Measurements from ENCODE around the gene POLG2. TPM values are rescaled to one million over a fixed set of nuclear protein-coding genes. Genes with fewer than 3 reads are reported as not detected.
A peak's percentile ranks its signal among the peaks of the same experiment; 100 is the strongest.

The POLG2 gene
- polyA plus RNA-seq, 1 donor (not counting 4 experiments of a cell fraction or from before 2014, with no cell fraction given), result 14.0 TPM

DNA sequence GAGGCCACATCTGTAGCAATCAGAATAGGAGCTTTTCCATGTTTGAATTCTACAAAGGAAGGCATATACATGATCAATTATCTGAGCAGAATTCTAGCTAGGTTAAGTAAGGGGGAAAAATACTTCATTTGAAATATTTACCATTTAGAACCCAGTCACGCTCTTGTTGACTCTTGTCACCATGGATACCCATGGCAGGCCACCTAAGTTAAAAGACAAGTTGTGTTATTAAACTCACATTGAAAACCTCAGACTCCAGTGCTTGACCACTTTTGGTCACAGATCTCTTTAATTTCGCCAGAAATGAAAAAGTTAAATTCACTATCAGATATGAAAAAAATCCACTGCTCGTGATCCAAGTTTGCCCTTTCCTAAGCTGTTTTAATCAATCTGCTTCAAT, 5.2 kb upstream of the POLG2 start:
- no peaks in the 10 kb centered on the region for H3K9me1 ChIP-seq (ENCODE audit: control insufficient read depth, extremely low read depth, insufficient read depth, low read length)
- no peaks in the 10 kb centered on the region for H3K9me3 ChIP-seq (ENCODE audit: control insufficient read depth, low read depth, low read length)
- TF ChIP-seq, protein P1, sequence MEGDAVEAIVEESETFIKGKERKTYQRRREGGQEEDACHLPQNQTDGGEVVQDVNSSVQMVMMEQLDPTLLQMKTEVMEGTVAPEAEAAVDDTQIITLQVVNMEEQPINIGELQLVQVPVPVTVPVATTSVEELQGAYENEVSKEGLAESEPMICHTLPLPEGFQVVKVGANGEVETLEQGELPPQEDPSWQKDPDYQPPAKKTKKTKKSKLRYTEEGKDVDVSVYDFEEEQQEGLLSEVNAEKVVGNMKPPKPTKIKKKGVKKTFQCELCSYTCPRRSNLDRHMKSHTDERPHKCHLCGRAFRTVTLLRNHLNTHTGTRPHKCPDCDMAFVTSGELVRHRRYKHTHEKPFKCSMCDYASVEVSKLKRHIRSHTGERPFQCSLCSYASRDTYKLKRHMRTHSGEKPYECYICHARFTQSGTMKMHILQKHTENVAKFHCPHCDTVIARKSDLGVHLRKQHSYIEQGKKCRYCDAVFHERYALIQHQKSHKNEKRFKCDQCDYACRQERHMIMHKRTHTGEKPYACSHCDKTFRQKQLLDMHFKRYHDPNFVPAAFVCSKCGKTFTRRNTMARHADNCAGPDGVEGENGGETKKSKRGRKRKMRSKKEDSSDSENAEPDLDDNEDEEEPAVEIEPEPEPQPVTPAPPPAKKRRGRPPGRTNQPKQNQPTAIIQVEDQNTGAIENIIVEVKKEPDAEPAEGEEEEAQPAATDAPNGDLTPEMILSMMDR (optimal IDR thresholded peaks at IDR 0.05 in 1 of 3, IDR thresholded peaks at IDR 0.05 in 1 of 3, conservative IDR thresholded peaks at IDR 0.05 in 1 of 3; ENCODE audit: extremely low read depth in 1 of 3, insufficient read depth in 2 of 3, low read length in 3 of 3), result no peak
- no peak for TF ChIP-seq EZH2 (IDR thresholded peaks at IDR 0.05; ENCODE audit: low read length)
- no peak overlapping the region for H3K4me3 ChIP-seq (ENCODE audit: control insufficient read depth in 2 of 3, extremely low read depth in 1 of 3, insufficient read depth in 2 of 3, low read depth in 1 of 3, low read length in 3 of 3)
- H3K36me3 ChIP-seq (ENCODE audit: control insufficient read depth in 2 of 2, extremely low read depth in 1 of 2, insufficient read depth in 2 of 2, low read length in 2 of 2), result peaks cover 17 to 55% of the 10 kb centered on the region in 2 experiments
- peaks cover 43% of the 10 kb centered on the region for H4K20me1 ChIP-seq (ENCODE audit: control insufficient read depth, extremely low read depth, insufficient read depth, low read length)
- no peak for FAIRE-seq
- peak overlapping the region; percentile 40 for H3K9ac ChIP-seq (ENCODE audit: control insufficient read depth, extremely low read depth, insufficient read depth, low read length)
- no peak overlapping the region for H2AFZ ChIP-seq (ENCODE audit: control insufficient read depth, low read length)
- H3K79me2 ChIP-seq (ENCODE audit: control insufficient read depth, insufficient read depth, low read length), result peaks cover 64% of the 10 kb centered on the region
- dilution Hi-C loops (cut with MboI; ENCODE audit: extremely low pct_ligation_motif_present, low sequenced_read_pairs), result no loop called here
- peaks cover 77% of the 10 kb centered on the region for H3K4me1 ChIP-seq (ENCODE audit: control insufficient read depth, extremely low read depth, insufficient read depth, low read length)
- no peak for DNase-seq (ENCODE audit: low read depth, low spot score)
- peak overlapping the region; percentile 29 for H3K27ac ChIP-seq (ENCODE audit: control insufficient read depth, insufficient read depth, low read length)
- H3K27me3 ChIP-seq (ENCODE audit: control insufficient read depth, extremely low read depth, insufficient read depth, low read length), result no peaks in the 10 kb centered on the region
- peak overlapping the region; percentile 4 for H3K4me2 ChIP-seq (ENCODE audit: control insufficient read depth, extremely low read depth, insufficient read depth, low read depth, low read length)

DNA sequence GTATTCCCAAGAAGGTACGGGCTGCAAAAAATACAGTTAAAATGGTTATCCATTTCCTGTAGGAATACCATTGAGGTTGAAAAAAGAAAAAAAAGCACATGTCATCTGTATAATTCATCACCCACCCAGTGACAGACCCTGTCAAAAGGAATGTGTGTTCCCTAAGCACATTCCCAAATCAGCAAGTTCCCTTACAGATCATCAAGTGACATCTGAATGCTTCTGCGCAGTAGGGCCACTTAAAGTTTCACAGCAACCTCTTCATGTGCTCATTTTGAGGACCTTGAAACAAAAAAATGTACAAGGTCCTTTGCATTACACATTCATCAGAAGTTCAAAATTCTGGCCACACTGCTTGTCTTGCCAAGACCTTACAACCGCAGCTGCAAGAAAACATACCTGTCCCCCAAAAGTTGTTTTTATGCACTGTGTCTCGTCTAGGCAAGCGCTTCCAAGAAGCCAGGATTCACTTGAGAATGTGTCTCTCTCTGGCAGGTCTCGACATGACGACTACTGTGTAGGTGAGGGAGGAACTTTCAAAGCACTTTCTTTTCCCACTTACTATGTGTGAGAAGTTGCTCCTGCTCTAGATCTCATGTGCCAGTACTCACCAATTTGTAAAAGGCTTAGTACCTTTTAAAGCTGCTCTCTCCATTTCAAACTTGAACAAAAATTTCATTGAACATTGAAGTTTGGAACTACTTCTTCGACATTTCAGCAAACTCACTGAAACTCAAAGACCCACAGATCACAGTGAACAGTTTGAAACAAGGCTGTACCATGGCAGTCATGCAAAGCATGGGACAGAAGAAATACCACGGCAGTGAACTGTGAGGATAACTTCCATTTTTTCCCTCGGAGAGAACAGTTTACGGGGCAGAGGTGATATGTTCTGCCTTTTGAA, 4.3 kb upstream of the POLG2 start:
- peak overlapping the region; percentile 40 for H3K9ac ChIP-seq (ENCODE audit: control insufficient read depth, extremely low read depth, insufficient read depth, low read length)
- TF ChIP-seq EZH2 (IDR thresholded peaks at IDR 0.05; ENCODE audit: low read length), result no peak
- TF ChIP-seq, protein P1 (optimal IDR thresholded peaks at IDR 0.05 in 1 of 3, IDR thresholded peaks at IDR 0.05 in 1 of 3, conservative IDR thresholded peaks at IDR 0.05 in 1 of 3; ENCODE audit: extremely low read depth in 1 of 3, insufficient read depth in 2 of 3, low read length in 3 of 3), result no peak
- no peak overlapping the region for H3K4me3 ChIP-seq (ENCODE audit: control insufficient read depth in 2 of 3, extremely low read depth in 1 of 3, insufficient read depth in 2 of 3, low read depth in 1 of 3, low read length in 3 of 3)
- peak overlapping the region; percentile 2 for H3K4me2 ChIP-seq (ENCODE audit: control insufficient read depth, extremely low read depth, insufficient read depth, low read depth, low read length)
- FAIRE-seq (peak; percentile 20), DNase-seq (ENCODE audit: low read depth, low spot score) (peak; percentile 57)
- no peaks in the 10 kb centered on the region for H3K9me1 ChIP-seq (ENCODE audit: control insufficient read depth, extremely low read depth, insufficient read depth, low read length)
- peaks cover 43% of the 10 kb centered on the region for H4K20me1 ChIP-seq (ENCODE audit: control insufficient read depth, extremely low read depth, insufficient read depth, low read length)
- peaks cover 17 to 55% of the 10 kb centered on the region in 2 experiments for H3K36me3 ChIP-seq (ENCODE audit: control insufficient read depth in 2 of 2, extremely low read depth in 1 of 2, insufficient read depth in 2 of 2, low read length in 2 of 2)
- peak overlapping the region; percentile 29 for H3K27ac ChIP-seq (ENCODE audit: control insufficient read depth, insufficient read depth, low read length)
- H2AFZ ChIP-seq (ENCODE audit: control insufficient read depth, low read length), result no peak overlapping the region
- H3K27me3 ChIP-seq (ENCODE audit: control insufficient read depth, extremely low read depth, insufficient read depth, low read length), result no peaks in the 10 kb centered on the region
- H3K4me1 ChIP-seq (ENCODE audit: control insufficient read depth, extremely low read depth, insufficient read depth, low read length), result peaks cover 78% of the 10 kb centered on the region
- dilution Hi-C loops (cut with MboI; ENCODE audit: extremely low pct_ligation_motif_present, low sequenced_read_pairs), result no loop called here
- H3K79me2 ChIP-seq (ENCODE audit: control insufficient read depth, insufficient read depth, low read length), result peaks cover 69% of the 10 kb centered on the region
- no peaks in the 10 kb centered on the region for H3K9me3 ChIP-seq (ENCODE audit: control insufficient read depth, low read depth, low read length)

All from keratinocyte (primary cell).